ENCODE data around the gene CILP2. TPM values are rescaled to one million over a fixed set of nuclear protein-coding genes. Genes with fewer than 3 reads are reported as not detected.

Gene CILP2
- total RNA-seq, 2 donors from 2014 or later = 0.66 TPM; not detected in 1

DNA sequence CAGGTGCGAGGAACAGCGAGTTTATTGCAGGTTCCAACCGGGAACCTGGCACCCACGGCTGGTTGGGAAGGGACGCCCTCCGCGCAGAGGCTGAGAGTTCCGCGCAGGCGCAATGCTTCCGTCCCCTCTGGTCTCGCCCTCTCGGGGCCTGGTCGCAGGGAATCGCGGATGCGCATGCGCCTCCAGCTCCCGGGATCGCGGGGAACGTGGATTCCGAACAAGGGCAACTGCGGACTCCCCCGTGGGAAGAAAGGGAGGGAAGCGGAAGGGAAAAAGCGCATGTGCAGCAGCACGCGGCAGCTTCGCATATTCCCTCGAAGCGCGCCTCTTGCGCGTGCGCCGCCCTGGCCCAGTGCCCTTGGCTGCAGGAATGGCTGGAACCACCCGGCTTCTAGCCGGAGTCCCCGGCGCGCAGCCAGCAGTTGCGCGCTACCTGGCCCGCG, 23.8 kb upstream of the CILP2 start:
- H3K9me3 ChIP-seq = no peaks in the 10 kb centered on the region
- ATAC-seq (no peak), DNase-seq (peak; percentile 32 to 50 (median 41))
- no peak for TF ChIP-seq CTCF (IDR thresholded peaks at IDR 0.05)
- no peak for TF ChIP-seq POLR2A (IDR thresholded peaks at IDR 0.05)
- no peaks in the 10 kb centered on the region for H3K27me3 ChIP-seq
- 58 to 63% methylated on average over 22 to 26 of the region's 46 CpGs for WGBS, 2 donors
- intact Hi-C loops (cut with DNase I) = no loop called here
- peaks cover 23% of the 10 kb centered on the region for H3K4me1 ChIP-seq
- H3K4me3 ChIP-seq = no peak overlapping the region
- H3K27ac ChIP-seq = no peak overlapping the region
- H3K36me3 ChIP-seq (replicated peaks in 1 of 2; ENCODE audit: insufficient read depth in 1 of 2, low read depth in 2 of 2) = no peaks in the 10 kb centered on the region

DNA sequence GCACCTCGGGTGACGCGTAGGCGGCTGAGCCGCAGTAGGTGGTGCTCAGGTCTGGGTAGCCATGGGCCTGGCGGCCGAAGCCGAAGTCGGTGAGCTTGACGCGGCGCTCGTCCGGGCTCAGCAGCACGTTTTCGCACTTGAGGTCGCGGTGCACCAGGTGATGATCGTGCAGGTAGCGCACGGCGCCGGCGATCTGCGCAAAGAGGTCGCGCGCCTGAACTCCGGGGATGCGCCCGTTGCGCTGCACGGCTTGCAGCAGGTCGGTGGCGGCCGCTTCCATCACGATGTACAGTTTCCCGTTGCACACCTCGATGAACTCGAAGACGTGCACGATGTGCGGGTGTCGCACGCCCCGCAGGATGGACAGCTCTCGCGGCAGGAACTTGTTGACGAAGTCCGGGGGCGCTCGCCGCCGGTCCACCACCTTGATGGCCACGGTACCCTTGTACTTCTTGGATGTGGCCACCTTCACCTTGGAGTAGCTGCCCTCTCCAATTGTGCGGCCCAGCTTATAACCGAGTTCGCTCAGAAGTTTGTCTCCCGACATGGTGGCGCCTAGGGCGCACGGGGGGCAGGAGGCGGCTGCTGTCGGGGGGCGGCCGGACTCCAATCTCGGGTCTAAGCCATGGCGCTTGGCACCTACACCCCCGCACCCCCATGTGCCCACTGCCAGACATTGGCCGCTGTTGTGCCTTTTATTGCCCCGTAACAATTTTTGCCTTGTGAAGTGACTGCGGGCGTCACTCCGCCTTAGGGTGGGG, 23.0 kb upstream of the CILP2 start, which contains the start of gene TSSK6:
TSSK6 (minus strand) TSS at position 668 of the 761 bp plus-strand sequence; CDS start at position 547, 121 bp downstream.
- TF ChIP-seq POLR2A (IDR thresholded peaks at IDR 0.05) (no peak), CTCF (IDR thresholded peaks at IDR 0.05) (no peak)
- H3K9me3 ChIP-seq = no peaks in the 10 kb centered on the region
- no peak for ATAC-seq
- H3K36me3 ChIP-seq (replicated peaks in 1 of 2; ENCODE audit: insufficient read depth in 1 of 2, low read depth in 2 of 2) = no peaks in the 10 kb centered on the region
- peak within 1 kb of the TSS; percentile 64 to 73 for H3K4me3 ChIP-seq
- intact Hi-C loops (cut with DNase I) = no loop called here
- no peak for DNase-seq
- peaks cover 23% of the 10 kb centered on the region for H3K4me1 ChIP-seq
- 85 to 87% methylated on average over 52 to 62 of the region's 74 CpGs for WGBS, 2 donors
- H3K27me3 ChIP-seq = no peaks in the 10 kb centered on the region
- peak within 1 kb of the TSS; percentile 62 to 76 (median 66) for H3K27ac ChIP-seq

DNA sequence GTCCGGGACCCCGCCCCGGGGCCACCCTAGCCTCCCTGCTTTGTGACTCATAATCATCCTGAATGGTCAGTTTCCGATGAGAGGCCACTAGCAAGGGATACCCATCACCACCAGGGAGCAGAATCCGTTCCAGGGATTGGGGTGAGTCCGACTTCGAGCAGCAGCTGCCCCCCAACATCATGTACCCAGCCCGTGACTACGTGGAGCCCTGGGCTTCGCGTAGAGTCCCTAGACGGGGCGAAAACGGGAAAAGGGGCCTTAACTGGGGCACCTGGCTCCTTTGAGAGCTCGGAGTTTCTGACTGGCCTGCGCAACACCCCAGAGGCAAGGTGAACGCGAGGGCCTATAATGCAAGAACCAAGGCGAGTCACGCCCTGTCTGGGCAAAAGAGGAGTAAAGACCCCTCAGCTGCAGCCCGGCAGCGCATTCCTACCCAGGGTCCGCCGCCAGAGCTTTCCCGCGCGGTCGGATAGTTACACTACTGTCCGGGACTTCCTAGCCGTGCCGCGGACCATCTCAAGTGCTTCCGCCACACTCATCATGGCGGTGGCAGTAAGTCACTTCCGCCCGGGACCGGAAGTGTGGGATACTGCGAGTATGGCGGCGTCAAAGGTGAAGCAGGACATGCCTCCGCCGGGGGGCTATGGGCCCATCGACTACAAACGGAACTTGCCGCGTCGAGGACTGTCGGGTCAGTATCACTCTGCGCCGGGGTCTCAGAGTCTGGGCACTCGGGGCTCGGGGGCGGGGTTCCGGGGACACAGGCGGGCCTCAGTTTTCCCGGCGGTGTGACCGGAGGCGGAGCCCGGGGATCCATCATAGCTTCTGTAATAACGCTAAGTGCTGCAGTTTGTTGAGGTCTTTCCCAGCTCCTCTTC, 22.2 kb upstream of the CILP2 start, which contains the start of gene NDUFA13:
NDUFA13 (plus strand) TSS at position 584 of the 878 bp plus-strand sequence; CDS start at position 598, 14 bp downstream.
- peak; percentile 93 to 94 (median 94) for DNase-seq
- intact Hi-C loops (cut with DNase I) = no loop called here
- H3K4me3 ChIP-seq = peak within 1 kb of the TSS; percentile 64 to 73
- whole genome bisulfite sequencing, 2 donors = 3 to 4% methylated on average over 27 to 61 of the region's 61 CpGs
- H3K4me1 ChIP-seq = peaks cover 23% of the 10 kb centered on the region
- H3K27ac ChIP-seq = peak within 1 kb of the TSS; percentile 62 to 76 (median 66)
- H3K36me3 ChIP-seq (replicated peaks in 1 of 2; ENCODE audit: insufficient read depth in 1 of 2, low read depth in 2 of 2) = no peaks in the 10 kb centered on the region
- H3K27me3 ChIP-seq = no peaks in the 10 kb centered on the region
- TF ChIP-seq CTCF (IDR thresholded peaks at IDR 0.05) (no peak), POLR2A (IDR thresholded peaks at IDR 0.05) (peak; percentile 51 to 88 (median 81))
- H3K9me3 ChIP-seq = no peaks in the 10 kb centered on the region
- peak; percentile 97 for ATAC-seq

- Histone ChIP-seq H3K36me3 (replicated peaks in 1 of 2; ENCODE audit: insufficient read depth in 1 of 2, low read depth in 2 of 2) (no peaks in the 10 kb centered on the region), H3K9me3 (no peaks in the 10 kb centered on the region), H3K27me3 (no peaks in the 10 kb centered on the region), H3K4me3 (no peak overlapping the region), H3K4me1 (peaks cover 23% of the 10 kb centered on the region), H3K27ac (no peak overlapping the region)
- ATAC-seq = no peak
- intact Hi-C loops (cut with DNase I) = no loop called here
- TF ChIP-seq CTCF (IDR thresholded peaks at IDR 0.05) (no peak), POLR2A (IDR thresholded peaks at IDR 0.05) (no peak)
- no peak for DNase-seq
- 78% methylated on average over 10 of the region's 10 CpGs for WGBS, 2 donors
These were observed 20.8 kb upstream of the CILP2 start for GRCh38 chr19:19517235-19517619.

All from body of pancreas (tissue), 4 donors.